A549 (cell line): ENCODE measurements around the gene DPF1. TPM values are rescaled to one million over a fixed set of nuclear protein-coding genes. Genes with fewer than 3 reads are reported as not detected.
A peak's percentile ranks its signal among the peaks of the same experiment; 100 is the strongest.

Experiments
- ATAC-seq, 2 experiments: fragments of 200-7000 bp in 1 of 2; fragments of >200 bp in 1 of 2; cut with Nextera tagmentation in 1 of 2; cut with Tn5 transposase in 1 of 2; 3 replicates each; pipeline versions ENCODE4 v1.8.0 to v1.9.1; 2018 to 2020; ENCODE audit warnings: mild to moderate bottlenecking in 1 of 2, moderate library complexity in 1 of 2
- CTCF ChIA-PET: fragments of 300-600 bp; sonication (Branson Sonifier 250); formaldehyde crosslinking; extraction: SDS; loops from one replicate; lab custom pipeline; 2021; ENCODE audit warnings: antibody characterized with exemption, inconsistent platforms; lab: Yijun Ruan, JAX
- POLR2A ChIA-PET: fragments of 350-600 bp; formaldehyde crosslinking; extraction: SDS; loops from one replicate; lab custom pipeline; 2021; ENCODE audit warnings: antibody characterized with exemption, inconsistent platforms; lab: Yijun Ruan, JAX
- DNase-seq, 2 experiments: peaks; one replicate each; pipeline versions ENCODE4 v3.0.0 to v3.0.0-alpha.2; 2011 to 2016; ENCODE audit warnings: low read depth in 1 of 2, low spot score in 1 of 2
- FAIRE-seq: peaks from 2 replicates; lab custom pipeline; 2011; peaks lifted over from hg19 to GRCh38; lab: Jason Lieb, UNC
- H3K27ac ChIP-seq, 2 experiments: fragments of >200 bp; sonication (Bioruptor Twin); formaldehyde crosslinking; 3 replicates each; pipeline ENCODE4 v1.5.1; 2016 to 2017
- H3K4me1 ChIP-seq: fragments of >200 bp; sonication (Bioruptor Twin); formaldehyde crosslinking; 3 replicates; pipeline ENCODE4 v1.6.1; 2016
- H3K4me2 ChIP-seq: fragments of >200 bp; sonication (Bioruptor Twin); formaldehyde crosslinking; 3 replicates; pipeline ENCODE4 v1.6.1; 2016
- H3K4me3 ChIP-seq: fragments of >200 bp; sonication (Bioruptor Twin); formaldehyde crosslinking; 3 replicates; pipeline ENCODE4 v1.5.1; 2016
- H3K9me3 ChIP-seq: fragments of >200 bp; sonication (Bioruptor Twin); formaldehyde crosslinking; 3 replicates; pipeline ENCODE4 v1.6.1; 2016
- BCL3 ChIP-seq: fragments of >200 bp; sonication (Bioruptor Twin); formaldehyde crosslinking; IDR thresholded peaks from 3 replicates; pipeline ENCODE4 v1.6.1; 2016
- CBX8 ChIP-seq: fragments of 200-600 bp; sonication (generic); IDR thresholded peaks from 2 replicates; pipeline ENCODE4 v1.6.1; 2016
- EHF ChIP-seq: fragments of 250-450 bp; sonication (Bioruptor Pico); IDR thresholded peaks from 2 replicates; pipeline ENCODE4 v1.5.0; 2020; ENCODE audit warnings: mild to moderate bottlenecking
- EHMT2 ChIP-seq: fragments of 200-600 bp; sonication (generic); IDR thresholded peaks from 2 replicates; pipeline ENCODE4 v1.6.1; 2016; ENCODE audit warnings: antibody characterized with exemption, low read depth, mild to moderate bottlenecking, moderate library complexity
- ESRRA ChIP-seq: fragments of 150-350 bp; IDR thresholded peaks from 2 replicates; pipeline ENCODE4 v1.6.1; 2014; ENCODE audit warnings: mild to moderate bottlenecking, low read length, borderline replicate concordance
- FOSB ChIP-seq: fragments of 250-450 bp; sonication (Bioruptor Pico); IDR thresholded peaks from 2 replicates; pipeline ENCODE4 v1.5.0; 2020; ENCODE audit warnings: mild to moderate bottlenecking, moderate library complexity
- GATA3 ChIP-seq: IDR thresholded peaks from 2 replicates; pipeline ENCODE4 v1.6.1; 2012; ENCODE audit warnings: borderline replicate concordance
- HEYL ChIP-seq: fragments of 250-450 bp; sonication (Bioruptor Pico); IDR thresholded peaks from 2 replicates; pipeline ENCODE4 v1.8.0; 2021; ENCODE audit warnings: mild to moderate bottlenecking, moderate library complexity
- HOXA7 ChIP-seq: fragments of 250-450 bp; sonication (Bioruptor Pico); IDR thresholded peaks from 2 replicates; pipeline ENCODE4 v1.5.0; 2020; ENCODE audit warnings: mild to moderate bottlenecking, moderate library complexity
- JUN ChIP-seq, 2 experiments: fragments of >200 bp; sonication (Bioruptor Twin); formaldehyde crosslinking; IDR thresholded peaks; 2 replicates in 1 of 2; 3 replicates in 1 of 2; pipeline ENCODE4 v1.6.1; 2016 to 2017
- JUNB ChIP-seq: fragments of >200 bp; sonication (Bioruptor Twin); formaldehyde crosslinking; IDR thresholded peaks from 2 replicates; pipeline ENCODE4 v1.6.1; 2016
- MAZ ChIP-seq: fragments of 150-350 bp; IDR thresholded peaks from 2 replicates; pipeline ENCODE4 v1.6.1; 2014; ENCODE audit warnings: antibody characterized with exemption, low read depth, low read length, borderline replicate concordance
- NPAS2 ChIP-seq: fragments of 250-450 bp; sonication (Bioruptor Pico); IDR thresholded peaks from 2 replicates; pipeline ENCODE4 v1.8.0; 2022; ENCODE audit warnings: mild to moderate bottlenecking, moderate library complexity, borderline replicate concordance
- POLR2A ChIP-seq: IDR thresholded peaks from 2 replicates; pipeline ENCODE4 v1.6.1; 2012; ENCODE audit warnings: mild to moderate bottlenecking, low read length
- POLR2AphosphoS2 ChIP-seq: conservative IDR thresholded peaks from 2 replicates; pipeline ENCODE4 v1.6.1; 2012; ENCODE audit warnings: low read length, improper control_type of control experiment, inconsistent platforms
- RAD21 ChIP-seq, 2 experiments: fragments of >200 bp in 1 of 2; sonication (Bioruptor Twin) in 1 of 2; formaldehyde crosslinking in 1 of 2; IDR thresholded peaks in 1 of 2; conservative IDR thresholded peaks in 1 of 2; 2 replicates in 1 of 2; 3 replicates in 1 of 2; pipeline ENCODE4 v1.6.1; 2012 to 2018; ENCODE audit warnings: inconsistent platforms in 1 of 2
- SMC3 ChIP-seq: fragments of >200 bp; sonication (Bioruptor Twin); formaldehyde crosslinking; IDR thresholded peaks from 3 replicates; pipeline ENCODE4 v1.6.1; 2018; ENCODE audit warnings: inconsistent platforms
- SREBF2 ChIP-seq: fragments of 450-650 bp; IDR thresholded peaks from 2 replicates; pipeline ENCODE4 v1.6.1; 2014; ENCODE audit warnings: mild to moderate bottlenecking, moderate library complexity
- TFCP2L1 ChIP-seq: fragments of 250-450 bp; sonication (Bioruptor Pico); IDR thresholded peaks from 2 replicates; pipeline ENCODE4 v1.5.0; 2021; ENCODE audit warnings: mild to moderate bottlenecking
- WGBS: methylation state at CpG from one replicate; pipeline ENCODE4 v1.1.6; 2017; ENCODE audit errors: missing lambda C conversion rate; 5-methylcytosine and 5-hydroxymethylcytosine counted together
- polyA plus RNA-seq, 4 experiments: library from polyadenylated mRNA; depleted of rRNA in 3 of 4; stranded (reverse); fragments of >200 nt; fragmentation: RNase III in 1 of 4; extraction: RNeasy Plus Mini Kit Qiagen cat#74134 plus additional on column Dnase treatment in 1 of 4; gene quantifications; 2 replicates in 3 of 4; 3 replicates in 1 of 4; pipeline ENCODE4 v1.2.3, GENCODE V29; 2011 to 2017
- TF ChIP-seq, protein P1 (sequence below): IDR thresholded peaks from 2 replicates; pipeline ENCODE4 v1.6.1; 2012
- TF ChIP-seq, protein P2 (sequence below): fragments of 250-450 bp; sonication (Bioruptor Pico); IDR thresholded peaks from 2 replicates; pipeline ENCODE4 v1.5.0; 2020; ENCODE audit warnings: low read depth, mild to moderate bottlenecking, moderate library complexity
- TF ChIP-seq, protein P3 (sequence below): fragments of 150-350 bp; IDR thresholded peaks from 2 replicates; pipeline ENCODE4 v1.6.1; 2014; ENCODE audit warnings: low read depth, mild to moderate bottlenecking, low read length

DPF1 gene
- polyA plus RNA-seq, 2 of the 4 experiments (the other 2 are of a cell fraction) = 2.1 to 6.8 TPM

DNA sequence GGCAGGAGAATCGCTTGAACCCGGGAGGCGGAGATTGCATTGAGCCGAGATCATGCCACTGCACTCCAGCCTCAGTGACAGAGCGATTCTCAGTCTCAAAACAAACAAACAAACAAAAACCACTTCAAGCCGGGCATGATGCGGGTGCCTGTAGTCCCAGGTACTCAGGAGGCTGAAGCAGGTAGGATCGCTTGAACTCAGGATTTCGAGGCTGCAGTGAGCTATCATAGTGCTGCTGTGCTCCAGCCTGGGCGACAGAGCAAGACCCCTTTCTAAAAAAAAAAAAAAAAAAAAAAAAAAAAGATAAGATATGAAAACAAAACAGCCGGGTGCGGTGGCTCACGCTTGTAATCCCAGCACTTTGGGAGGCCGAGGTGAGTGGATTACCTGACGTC lies 19.3 kb upstream of the DPF1 start:
- WGBS = 55% methylated on average over 15 of the region's 15 CpGs
- no peak for ATAC-seq
- Histone ChIP-seq H3K4me1 (no peaks in the 10 kb centered on the region), H3K9me3 (no peaks in the 10 kb centered on the region), H3K4me2 (peak overlapping the region; percentile 56), H3K27ac (peak overlapping the region; percentile 57 to 62), H3K4me3 (peak overlapping the region; percentile 32)
- DNase-seq = no peak
- ChIA-PET POLR2A (interaction anchor here (0.6 to 1.9 kb wide), 7 partner anchors 9 to 131 kb away, joined by 3 to 8 read pairs (median 5); partner anchors contain the start of gene PSMD8), CTCF (interaction anchor here (0.6 to 33.5 kb wide), 46 partner anchors 5 to 400 kb away, joined by 3 to 1052 read pairs (median 7); partner anchors contain the start of genes CATSPERG, FAM98C, GGN and KCNK6)
- TF ChIP-seq JUN (IDR thresholded peaks at IDR 0.05) (peak in 1 of 2 experiments; percentile 11; a peak in 1 of 5 replicates), MAZ (no peak)
- FAIRE-seq = no peak

DNA sequence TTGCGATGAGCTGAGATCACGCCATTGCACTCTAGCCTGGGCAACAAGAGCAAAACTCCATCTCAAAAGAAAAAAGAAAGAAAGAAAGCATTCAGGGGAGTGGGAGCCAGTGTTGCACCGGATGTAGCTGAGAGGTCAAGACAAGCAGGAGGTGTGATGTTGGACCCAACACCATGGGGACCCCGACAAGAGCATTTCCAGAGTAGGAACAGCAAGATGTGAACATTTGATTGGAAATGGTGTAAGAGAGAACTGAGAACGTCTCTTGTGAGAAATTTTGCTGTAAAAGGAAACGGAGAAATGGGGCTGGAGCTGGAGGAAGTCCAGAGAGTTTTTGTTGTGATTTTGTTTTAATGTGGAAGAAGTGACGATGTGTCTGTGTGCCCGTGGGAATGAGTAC lies 15.8 kb upstream of the DPF1 start:
- H3K9me3 ChIP-seq = no peaks in the 10 kb centered on the region
- ATAC-seq (no peak), DNase-seq (no peak), FAIRE-seq (peak; percentile 51)
- TF ChIP-seq POLR2AphosphoS2 (no peak), EHF (CRISPR knock-in tag) (no peak), NPAS2 (CRISPR knock-in tag) (no peak), ESRRA (no peak), HOXA7 (CRISPR knock-in tag) (no peak), EHMT2 (no peak), POLR2A (no peak), TFCP2L1 (CRISPR knock-in tag) (no peak), SREBF2 (no peak), CBX8 (no peak), RAD21 (conservative IDR thresholded peaks at IDR 0.05 in 1 of 2, IDR thresholded peaks at IDR 0.05 in 1 of 2) (no peak), GATA3 (no peak), BCL3 (no peak), FOSB (CRISPR knock-in tag) (no peak), JUNB (no peak), HEYL (no peak), SMC3 (no peak)
- TF ChIP-seq, protein P1, sequence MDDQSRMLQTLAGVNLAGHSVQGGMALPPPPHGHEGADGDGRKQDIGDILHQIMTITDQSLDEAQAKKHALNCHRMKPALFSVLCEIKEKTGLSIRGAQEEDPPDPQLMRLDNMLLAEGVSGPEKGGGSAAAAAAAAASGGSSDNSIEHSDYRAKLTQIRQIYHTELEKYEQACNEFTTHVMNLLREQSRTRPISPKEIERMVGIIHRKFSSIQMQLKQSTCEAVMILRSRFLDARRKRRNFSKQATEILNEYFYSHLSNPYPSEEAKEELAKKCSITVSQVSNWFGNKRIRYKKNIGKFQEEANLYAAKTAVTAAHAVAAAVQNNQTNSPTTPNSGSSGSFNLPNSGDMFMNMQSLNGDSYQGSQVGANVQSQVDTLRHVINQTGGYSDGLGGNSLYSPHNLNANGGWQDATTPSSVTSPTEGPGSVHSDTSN = no peak
- TF ChIP-seq, protein P2, sequence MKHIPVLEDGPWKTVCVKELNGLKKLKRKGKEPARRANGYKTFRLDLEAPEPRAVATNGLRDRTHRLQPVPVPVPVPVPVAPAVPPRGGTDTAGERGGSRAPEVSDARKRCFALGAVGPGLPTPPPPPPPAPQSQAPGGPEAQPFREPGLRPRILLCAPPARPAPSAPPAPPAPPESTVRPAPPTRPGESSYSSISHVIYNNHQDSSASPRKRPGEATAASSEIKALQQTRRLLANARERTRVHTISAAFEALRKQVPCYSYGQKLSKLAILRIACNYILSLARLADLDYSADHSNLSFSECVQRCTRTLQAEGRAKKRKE = no peak
- TF ChIP-seq, protein P3, sequence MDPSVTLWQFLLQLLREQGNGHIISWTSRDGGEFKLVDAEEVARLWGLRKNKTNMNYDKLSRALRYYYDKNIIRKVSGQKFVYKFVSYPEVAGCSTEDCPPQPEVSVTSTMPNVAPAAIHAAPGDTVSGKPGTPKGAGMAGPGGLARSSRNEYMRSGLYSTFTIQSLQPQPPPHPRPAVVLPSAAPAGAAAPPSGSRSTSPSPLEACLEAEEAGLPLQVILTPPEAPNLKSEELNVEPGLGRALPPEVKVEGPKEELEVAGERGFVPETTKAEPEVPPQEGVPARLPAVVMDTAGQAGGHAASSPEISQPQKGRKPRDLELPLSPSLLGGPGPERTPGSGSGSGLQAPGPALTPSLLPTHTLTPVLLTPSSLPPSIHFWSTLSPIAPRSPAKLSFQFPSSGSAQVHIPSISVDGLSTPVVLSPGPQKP = no peak
- no peaks in the 10 kb centered on the region for H3K4me1 ChIP-seq
- ChIA-PET CTCF (interaction anchor here (0.9 to 33.5 kb wide), 15 partner anchors 11 to 339 kb away, joined by 3 to 1052 read pairs (median 6); partner anchors contain the start of genes CATSPERG, FAM98C, GGN and KCNK6), POLR2A (interaction anchor here (0.6 kb wide), 1 partner anchor 123 kb away, joined by 5 read pairs; no protein-coding TSS in a partner anchor)
- no peak overlapping the region for H3K4me2 ChIP-seq
- no peak overlapping the region for H3K27ac ChIP-seq
- 74% methylated on average over 8 of the region's 8 CpGs for WGBS
- H3K4me3 ChIP-seq = no peak overlapping the region
